Pulmonary artery endothelial cell (primary cell): ENCODE measurements around the gene ESCO1. TPM values are rescaled to one million over a fixed set of nuclear protein-coding genes. Genes with fewer than 3 reads are reported as not detected.
"Not testable (repeated sequence)": the region's sequence is repeated elsewhere in the genome, so short reads cannot be mapped to it uniquely, and the experiment has no call there.

ENCODE experiments used
- DNase-seq: peaks from one replicate; pipeline ENCODE4 v3.0.0-alpha.2; 2011; ENCODE audit warnings: low read depth, low spot score
- total RNA-seq: library from RNA; depleted of rRNA; stranded (reverse); fragments of >200 nt; gene quantifications from 2 replicates; pipeline ENCODE4 v1.2.3, GENCODE V29; 2014

ESCO1 gene
- total RNA-seq, 1 donor from 2014 or later = 10.9 TPM

DNA sequence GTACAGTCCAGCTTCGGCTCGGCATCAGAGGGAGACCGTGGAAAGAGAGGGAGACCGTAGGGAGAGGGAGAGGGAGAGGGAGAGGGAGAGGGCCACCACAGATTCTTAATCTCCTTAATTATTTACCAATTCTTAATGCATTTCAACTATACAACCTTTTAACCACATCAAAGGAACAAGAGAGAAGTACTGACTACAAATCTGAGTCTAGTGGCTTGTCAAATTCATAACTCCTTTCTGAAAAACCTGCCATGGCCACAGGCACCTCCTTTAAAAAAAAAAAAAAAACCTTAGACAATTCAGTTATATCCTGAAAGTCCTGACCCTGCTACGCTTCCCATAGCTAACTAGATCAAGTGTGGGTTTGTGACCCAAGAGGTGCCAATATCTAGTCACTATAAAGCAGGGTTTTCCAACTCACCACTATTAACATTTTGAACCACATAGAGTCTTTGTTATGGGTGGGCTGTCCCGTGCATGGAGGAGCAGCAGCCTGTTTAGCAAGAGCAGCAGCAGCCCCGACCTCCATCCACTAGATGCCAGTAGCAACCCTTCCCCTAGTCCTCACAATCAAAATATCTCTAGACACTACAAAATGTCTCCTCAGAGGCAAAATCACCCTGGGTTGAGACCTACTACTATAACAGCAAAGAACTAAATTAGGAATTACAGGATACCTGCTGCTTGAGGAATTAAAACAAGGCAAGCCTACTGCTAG lies 6.8 kb downstream of the ESCO1 start:
- no peak for DNase-seq

GRCh38 chr18:21592361-21592760 lies 8.1 kb downstream of the ESCO1 start:
- DNase-seq = not testable (repeated sequence)

DNA sequence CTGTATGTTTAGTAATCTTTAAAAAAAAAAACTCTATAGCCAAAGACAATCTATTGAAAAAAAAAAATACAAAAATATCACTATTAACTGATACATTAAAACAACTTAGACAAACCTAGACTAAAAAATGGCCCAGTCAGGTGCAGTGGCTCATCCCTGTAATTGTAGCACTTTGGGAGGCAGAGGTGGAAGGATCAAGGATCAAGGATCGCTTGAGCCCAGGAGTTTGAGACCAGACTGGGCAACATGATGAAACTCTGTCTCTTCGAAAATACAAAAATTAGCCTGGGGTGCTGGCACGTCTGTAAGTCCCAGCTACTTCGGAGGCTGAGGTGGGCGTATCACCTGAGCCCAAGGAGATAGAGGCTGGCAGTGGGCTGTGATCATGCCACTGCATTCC lies 16.1 kb downstream of the ESCO1 start:
- no peak for DNase-seq

GRCh38 chr18:21575656-21576055 lies 24.8 kb downstream of the ESCO1 start:
- DNase-seq = no peak

DNA sequence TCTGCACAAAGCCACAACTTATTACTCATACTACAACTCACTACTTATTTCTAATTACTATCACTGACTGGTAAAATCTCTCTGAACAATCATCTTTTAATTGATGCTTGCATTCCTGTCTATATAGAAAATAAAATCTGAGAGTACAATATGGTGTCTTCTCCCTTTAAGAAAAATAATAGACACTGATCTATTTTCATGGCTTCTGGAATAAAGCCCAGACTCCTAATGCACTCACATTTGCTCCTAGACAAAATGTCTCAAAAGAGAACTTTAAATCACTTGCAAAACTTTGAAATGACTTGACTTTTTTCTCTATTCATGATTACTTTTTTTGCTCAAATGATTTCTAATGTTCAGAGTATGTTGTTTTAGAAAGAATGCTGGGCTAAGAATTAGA lies 28.7 kb downstream of the ESCO1 start:
- DNase-seq = no peak

DNA sequence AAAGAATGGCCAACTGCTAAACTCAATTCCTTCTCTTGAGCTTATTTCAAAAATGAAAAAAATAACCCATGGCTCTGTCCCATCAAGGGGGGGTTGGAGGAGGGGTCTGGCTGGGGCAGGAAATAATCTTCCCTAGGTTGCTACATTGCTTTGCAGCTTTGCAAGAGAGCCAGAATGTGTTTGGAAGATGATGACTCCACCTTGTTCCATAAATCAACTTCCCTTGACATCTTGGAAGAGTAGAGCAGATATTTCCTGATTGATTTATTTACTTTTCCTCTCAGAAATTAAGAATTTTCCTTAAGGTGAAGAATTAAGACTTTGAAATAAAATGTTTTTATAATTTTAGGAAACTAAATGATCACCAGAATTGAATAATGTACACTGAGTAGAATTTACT lies 41.3 kb downstream of the ESCO1 start:
- DNase-seq = no peak

- DNase-seq = no peak
Measured at GRCh38 chr18:21557607-21558253, 42.8 kb downstream of the ESCO1 start.

DNA sequence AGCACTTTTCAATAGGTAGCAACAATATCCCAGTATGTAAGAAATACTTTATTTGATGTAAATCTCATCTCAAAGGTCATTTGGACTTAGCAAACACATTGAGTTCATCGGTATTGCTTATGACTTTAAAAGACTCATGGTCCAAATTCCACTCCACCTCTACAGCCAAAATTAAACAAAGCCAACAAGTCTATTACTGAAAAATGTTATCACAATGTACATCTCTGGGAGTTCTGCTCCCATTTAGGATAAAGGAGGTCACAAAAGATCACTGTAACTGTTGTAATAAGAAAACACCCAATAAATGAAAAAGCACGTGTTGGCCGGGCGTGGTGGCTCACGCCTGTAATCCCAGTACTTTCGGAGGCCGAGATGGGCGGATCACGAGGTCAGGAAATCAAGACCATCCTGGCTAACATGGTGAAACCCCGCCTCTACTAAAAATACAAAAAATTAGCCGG lies 50.0 kb downstream of the ESCO1 start:
- DNase-seq = no peak

- no peak for DNase-seq
Measured at GRCh38 chr18:21548647-21549046, 51.9 kb downstream of the ESCO1 start.

DNA sequence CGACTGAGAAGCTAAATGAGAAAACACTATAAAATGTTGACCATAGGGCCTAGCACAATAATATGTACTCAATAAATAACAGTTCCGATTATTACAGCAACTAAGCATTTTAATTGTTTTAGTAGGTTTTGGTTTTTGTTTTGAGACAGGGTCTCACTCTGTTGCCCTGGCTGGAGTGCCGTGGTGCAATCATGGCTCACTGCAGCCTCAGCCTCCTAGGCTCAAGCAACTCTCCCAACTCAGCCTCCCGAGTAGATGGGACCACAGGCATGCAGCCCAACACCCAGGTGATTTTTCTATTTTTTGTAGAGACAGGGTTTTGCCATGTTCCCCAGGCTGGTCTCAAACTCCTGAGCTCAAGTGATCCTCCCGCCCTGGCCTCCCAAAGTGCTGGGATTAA lies 54.1 kb downstream of the ESCO1 start:
- DNase-seq = no peak

DNA sequence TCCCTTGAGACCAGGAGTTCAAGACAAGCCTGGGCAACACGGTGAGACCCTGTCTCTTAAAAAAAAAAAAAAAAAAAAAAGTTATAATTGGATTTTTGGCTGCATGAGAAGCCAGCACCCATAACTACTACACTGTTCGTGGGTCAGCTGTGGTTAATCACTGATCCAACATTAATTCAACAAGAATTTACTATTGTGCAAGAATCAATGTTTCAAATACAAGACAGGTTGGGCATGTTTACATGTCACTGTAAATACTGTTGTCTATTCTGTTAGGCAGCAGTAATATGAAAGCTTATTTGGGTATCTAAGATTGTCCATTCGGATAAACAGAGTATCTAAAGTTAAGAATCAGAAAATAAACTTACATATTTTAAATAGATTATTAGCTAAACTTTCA lies 62.3 kb downstream of the ESCO1 start:
- no peak for DNase-seq

DNA sequence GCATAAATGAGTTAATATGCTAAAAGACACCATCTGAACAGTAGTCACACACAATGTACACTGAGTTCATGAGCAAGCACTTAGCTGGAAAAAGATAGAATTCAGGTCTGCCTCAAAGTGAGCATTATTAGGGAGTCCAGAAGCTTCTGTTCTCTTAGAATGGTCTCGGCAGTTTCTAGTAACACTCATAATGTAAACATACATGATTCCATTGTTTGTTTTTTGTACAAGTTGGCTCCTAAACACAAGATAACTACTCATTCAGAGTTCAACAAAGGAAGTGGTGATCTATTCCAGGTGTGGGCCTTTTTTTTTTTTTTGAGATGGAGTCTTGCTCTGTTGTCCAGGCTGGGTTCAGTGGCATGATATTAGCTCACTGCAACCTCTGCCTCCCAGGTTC lies 66.2 kb downstream of the ESCO1 start:
- no peak for DNase-seq

DNA sequence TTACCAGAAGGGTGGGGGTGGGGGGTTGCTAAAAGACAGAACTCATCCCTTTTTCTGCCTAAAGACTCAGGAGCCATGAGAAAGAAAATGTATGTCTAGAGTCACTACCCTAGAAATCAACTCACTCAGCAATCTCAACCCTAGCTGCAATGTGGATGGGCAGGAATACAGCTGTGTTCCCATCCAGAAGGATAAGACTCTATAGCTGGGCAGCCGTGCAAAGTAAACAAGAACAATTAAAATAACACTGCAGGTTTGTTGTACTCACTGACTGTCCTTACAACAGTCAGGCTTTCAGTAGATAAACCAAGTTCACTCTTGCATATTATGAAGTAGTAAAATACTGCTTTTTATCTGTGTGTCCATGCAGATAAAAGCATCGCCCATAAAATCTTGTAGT lies 74.0 kb downstream of the ESCO1 start:
- no peak for DNase-seq

GRCh38 chr18:21525916-21526315 lies 74.6 kb downstream of the ESCO1 start:
- DNase-seq = no peak

- DNase-seq = no peak
Measured at GRCh38 chr18:21522530-21522929, 78.0 kb downstream of the ESCO1 start.

GRCh38 chr18:21513741-21514140 lies 86.8 kb downstream of the ESCO1 start:
- no peak for DNase-seq

GRCh38 chr18:21513292-21513691 lies 87.2 kb downstream of the ESCO1 start:
- DNase-seq = no peak

DNA sequence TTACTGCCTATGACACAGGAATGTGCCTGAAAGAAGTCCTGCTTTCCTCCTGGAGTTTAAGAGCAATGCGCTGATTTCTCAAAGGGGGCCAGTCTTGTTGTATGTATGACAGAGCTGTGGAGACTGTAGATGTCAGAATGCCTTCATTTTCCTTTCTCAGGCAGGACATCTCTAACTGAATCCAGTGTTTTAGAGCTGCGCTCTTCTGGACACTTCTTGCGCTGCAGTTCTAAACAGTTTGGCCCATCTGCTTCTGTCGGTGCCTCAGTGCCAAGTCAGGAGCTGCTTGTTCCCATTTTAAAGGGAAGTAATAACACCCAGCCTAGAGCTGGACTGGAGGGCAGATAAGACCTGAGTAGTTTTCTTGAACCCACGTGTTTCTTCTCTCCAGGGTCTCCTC lies 91.4 kb downstream of the ESCO1 start:
- no peak for DNase-seq

DNA sequence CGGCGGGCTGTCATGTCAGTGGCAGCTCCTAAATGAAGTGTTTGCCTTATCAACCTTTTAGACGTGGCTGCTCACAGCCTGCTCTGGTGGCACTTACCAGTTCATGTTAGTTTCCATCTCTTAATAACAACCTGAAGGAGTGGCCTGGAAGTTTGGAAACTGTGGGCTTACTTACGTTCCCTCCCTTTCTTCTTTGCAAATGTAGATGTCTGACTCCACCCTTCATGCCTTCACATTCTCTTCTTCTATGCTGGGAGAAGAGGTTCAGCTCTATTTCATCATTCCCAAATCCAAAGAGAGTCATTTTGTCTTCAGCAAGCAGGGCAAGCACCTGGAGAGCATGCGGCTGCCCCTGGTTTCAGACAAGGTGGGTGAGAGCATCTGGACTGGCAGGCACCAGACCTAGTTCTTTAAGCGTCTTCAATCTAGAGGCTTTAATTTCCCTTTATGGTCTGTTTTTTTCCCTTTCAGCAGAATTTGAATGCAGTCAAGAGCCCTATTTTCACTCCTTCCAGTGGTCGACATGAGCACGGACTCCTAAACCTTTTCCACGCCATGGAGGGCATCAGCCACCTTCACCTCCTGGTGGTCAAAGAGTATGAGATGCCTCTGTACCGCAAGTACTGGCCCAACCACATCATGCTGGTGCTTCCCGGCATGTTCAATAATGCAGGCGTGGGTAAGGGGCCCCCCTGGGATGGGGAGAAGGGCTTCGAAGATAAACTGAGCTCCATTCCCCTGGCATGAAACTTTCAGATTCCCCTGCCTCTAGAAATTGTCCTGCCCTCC lies 92.4 kb downstream of the ESCO1 start:
- no peak for DNase-seq

- no peak for DNase-seq
Measured at GRCh38 chr18:21502661-21503060, 97.8 kb downstream of the ESCO1 start.

DNA sequence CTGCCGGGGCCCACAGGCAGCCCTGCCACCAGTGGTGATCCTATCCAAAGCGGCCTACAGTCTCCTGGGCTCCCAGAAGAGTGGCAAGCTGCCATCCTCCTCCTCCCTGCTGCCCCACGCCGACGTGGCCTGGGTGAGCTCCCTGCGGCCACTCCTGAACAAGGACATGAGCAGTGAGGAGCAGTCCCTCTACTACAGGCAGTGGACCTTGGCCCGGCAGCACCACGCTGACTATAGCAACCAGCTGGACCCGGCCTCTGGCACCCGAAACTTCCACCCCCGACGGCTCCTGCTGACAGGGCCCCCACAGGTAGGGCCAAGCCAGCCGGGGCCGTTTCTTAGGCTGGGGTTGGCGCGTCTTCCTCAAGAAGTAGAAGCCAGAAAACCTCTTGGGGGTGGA lies 100.5 kb downstream of the ESCO1 start:
- DNase-seq = no peak

DNA sequence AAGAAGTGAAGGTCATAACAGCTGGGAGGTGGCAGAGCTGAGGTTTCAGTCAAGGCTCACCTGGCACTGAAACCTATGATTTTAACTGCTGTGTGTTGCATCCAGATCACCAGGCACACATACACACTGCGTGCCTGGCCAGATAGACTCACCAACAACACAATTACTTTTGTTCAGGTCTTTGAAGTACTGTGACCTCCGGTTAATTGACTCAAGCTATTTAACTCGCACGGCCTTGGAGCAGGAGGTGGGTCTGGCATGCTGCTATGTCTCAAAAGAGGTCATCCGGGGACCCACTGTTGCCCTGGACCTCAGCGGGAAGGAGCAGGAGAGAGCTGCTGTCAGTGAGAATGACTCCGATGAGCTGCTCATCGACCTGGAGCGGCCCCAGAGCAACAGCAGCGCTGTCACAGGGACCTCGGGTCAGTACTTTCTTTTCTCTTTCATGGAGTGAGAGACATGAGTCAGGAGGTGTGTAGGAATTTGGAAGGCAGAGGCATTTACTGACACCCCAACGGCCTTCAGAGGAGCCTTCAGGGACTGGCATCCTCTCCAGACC lies 104.1 kb downstream of the ESCO1 start:
- DNase-seq = no peak
